Ovary (tissue), 3 donors: ENCODE results near the gene SLC11A1.

Source experiments
- POLR2A ChIP-seq: fragments of 450-650 bp; IDR thresholded peaks from one replicate; pipeline ENCODE4 v1.6.1; 2017; ENCODE audit warnings: antibody characterized with exemption, mild to moderate bottlenecking, moderate library complexity
- TF ChIP-seq, protein P1 (sequence below), 3 donors: fragments of 450-650 bp in 2 of 3; fragments of 200-600 bp in 1 of 3; IDR thresholded peaks; one replicate each; pipeline versions ENCODE4 v1.5.1 to v1.8.0; 2016 to 2022; ENCODE audit warnings: antibody characterized with exemption in 3 of 3, mild to moderate bottlenecking in 1 of 3
- donor health status: DM: no; HTN: no; CAD: no.

DNA sequence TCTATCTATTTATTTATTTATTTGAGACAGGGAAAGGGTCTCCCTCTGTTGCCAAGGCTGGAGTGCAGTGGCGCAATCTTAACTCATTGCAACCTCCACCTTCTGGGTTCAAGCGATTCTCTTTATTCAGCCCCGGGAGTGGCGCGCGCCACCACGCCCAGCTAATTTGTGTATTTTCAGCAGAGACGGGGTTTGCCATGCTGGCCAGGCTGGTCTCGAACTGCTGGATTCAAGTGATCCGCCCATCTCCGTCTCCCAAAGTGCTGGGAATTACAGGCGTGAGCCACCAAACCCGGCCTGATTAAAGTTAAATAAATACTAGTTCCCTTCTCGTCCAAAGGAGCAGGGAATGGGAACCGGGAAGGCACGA is 13.4 kb downstream of the SLC11A1 start:
- TF ChIP-seq, protein P1, sequence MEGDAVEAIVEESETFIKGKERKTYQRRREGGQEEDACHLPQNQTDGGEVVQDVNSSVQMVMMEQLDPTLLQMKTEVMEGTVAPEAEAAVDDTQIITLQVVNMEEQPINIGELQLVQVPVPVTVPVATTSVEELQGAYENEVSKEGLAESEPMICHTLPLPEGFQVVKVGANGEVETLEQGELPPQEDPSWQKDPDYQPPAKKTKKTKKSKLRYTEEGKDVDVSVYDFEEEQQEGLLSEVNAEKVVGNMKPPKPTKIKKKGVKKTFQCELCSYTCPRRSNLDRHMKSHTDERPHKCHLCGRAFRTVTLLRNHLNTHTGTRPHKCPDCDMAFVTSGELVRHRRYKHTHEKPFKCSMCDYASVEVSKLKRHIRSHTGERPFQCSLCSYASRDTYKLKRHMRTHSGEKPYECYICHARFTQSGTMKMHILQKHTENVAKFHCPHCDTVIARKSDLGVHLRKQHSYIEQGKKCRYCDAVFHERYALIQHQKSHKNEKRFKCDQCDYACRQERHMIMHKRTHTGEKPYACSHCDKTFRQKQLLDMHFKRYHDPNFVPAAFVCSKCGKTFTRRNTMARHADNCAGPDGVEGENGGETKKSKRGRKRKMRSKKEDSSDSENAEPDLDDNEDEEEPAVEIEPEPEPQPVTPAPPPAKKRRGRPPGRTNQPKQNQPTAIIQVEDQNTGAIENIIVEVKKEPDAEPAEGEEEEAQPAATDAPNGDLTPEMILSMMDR (IDR thresholded peaks at IDR 0.05): no peak
- TF ChIP-seq POLR2A: no peak
